ENCODE data around the gene CST9L. TPM values are rescaled to one million over a fixed set of nuclear protein-coding genes. Genes with fewer than 3 reads are reported as not detected.

The CST9L gene
- total and polyA plus RNA-seq, 2 of the 13 experiments (the other 11 are each of a cell fraction or from before 2014, with no cell fraction given) = 0.15 TPM; not detected in 1

DNA sequence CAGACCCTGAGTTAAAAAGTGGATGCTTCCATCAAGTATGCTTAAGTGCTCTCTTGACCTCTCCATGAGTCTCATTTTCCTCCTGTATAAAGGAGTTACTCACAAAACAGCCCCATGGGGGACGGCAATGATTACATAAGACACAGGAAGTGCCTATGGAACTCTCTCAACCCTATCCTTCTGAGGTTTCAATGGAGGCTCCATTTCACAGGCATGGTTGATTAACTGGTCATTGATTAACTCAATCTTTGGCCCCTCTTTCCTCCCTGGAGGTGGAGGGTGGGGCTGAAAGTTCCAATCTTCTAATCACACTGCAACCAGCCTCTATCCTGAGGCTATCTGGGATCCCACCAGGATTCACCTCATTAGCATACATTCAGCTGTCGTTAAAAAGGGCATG lies 48.1 kb downstream of the CST9L start (continued):
- no peak for TF ChIP-seq AHDC1 (CRISPR knock-in tag; IDR thresholded peaks at IDR 0.05; ENCODE audit: borderline replicate concordance)
- TF ChIP-seq ELF1 (CRISPR knock-in tag; IDR thresholded peaks at IDR 0.05) = peak; percentile 61

GRCh38 chr20:23519556-23519955 lies 48.7 kb downstream of the CST9L start:
- DNase-seq (ENCODE audit: low spot score) (no peak), FAIRE-seq (no peak), ATAC-seq (no peak)
- ChIA-PET CTCF (ENCODE audit: low intra/inter-chr PET ratio, low total read pairs) (no interaction called here), POLR2A (no interaction called here)
- no peaks in the 10 kb centered on the region for H4K20me1 ChIP-seq (ENCODE audit: insufficient read depth, low read length)
- no peak overlapping the region for H3K27ac ChIP-seq (ENCODE audit: extremely low read length, insufficient read depth, low read length)
- H3K9ac ChIP-seq (ENCODE audit: insufficient read depth, low read depth, low read length) = no peak overlapping the region
- H3K9me3 ChIP-seq (ENCODE audit: low read length) = no peaks in the 10 kb centered on the region
- in situ Hi-C loops (cut with HindIII; ENCODE audit: extremely low pct_ligation_motif_present, low pct_unique_long_range_greater_than_20kb) (no loop called here), intact Hi-C loops (cut with micrococcal nuclease; ENCODE audit: unreplicated experiment) (no loop called here)
- peaks cover 33% of the 10 kb centered on the region for H3K4me1 ChIP-seq (ENCODE audit: insufficient read depth, low read length)
- H3K36me3 ChIP-seq (replicated peaks in 1 of 2; ENCODE audit: control insufficient read depth in 1 of 2, insufficient read depth in 2 of 2, low read length in 2 of 2) = no peaks in the 10 kb centered on the region
- no TSS peak for BruUV-seq (replicated peaks)
- H3K79me2 ChIP-seq (ENCODE audit: insufficient read depth, low read length) = no peaks in the 10 kb centered on the region
- WGBS (ENCODE audit: low lambda C conversion rate) = 57% methylated on average over 6 of the region's 6 CpGs
- TF ChIP-seq TARDBP (CRISPR knock-in tag; IDR thresholded peaks at IDR 0.05) (no peak), HDAC1 (CRISPR knock-in tag; IDR thresholded peaks at IDR 0.05) (no peak), HHEX (CRISPR knock-in tag; IDR thresholded peaks at IDR 0.05) (no peak), KLF9 (CRISPR knock-in tag; IDR thresholded peaks at IDR 0.05; ENCODE audit: low read depth) (no peak), ZNF512 (CRISPR knock-in tag; IDR thresholded peaks at IDR 0.05) (no peak), ZNF75D (CRISPR knock-in tag; IDR thresholded peaks at IDR 0.05; ENCODE audit: borderline replicate concordance) (no peak), GFI1 (CRISPR knock-in tag; IDR thresholded peaks at IDR 0.05; ENCODE audit: borderline replicate concordance) (no peak), GATA4 (IDR thresholded peaks at IDR 0.05; ENCODE audit: borderline replicate concordance, low read depth) (no peak), TBX2 (CRISPR knock-in tag; IDR thresholded peaks at IDR 0.05; ENCODE audit: borderline replicate concordance) (no peak), ZNF713 (CRISPR knock-in tag; IDR thresholded peaks at IDR 0.05) (no peak), ZNF253 (CRISPR knock-in tag; IDR thresholded peaks at IDR 0.05; ENCODE audit: borderline replicate concordance) (no peak)
- H2AFZ ChIP-seq (ENCODE audit: low read length) = no peak overlapping the region
- H3K4me3 ChIP-seq (replicated peaks in 1 of 3; ENCODE audit: insufficient read depth in 1 of 3, low read depth in 2 of 3, low read length in 3 of 3) = no peak overlapping the region
- peaks cover 0 to 9% of the 10 kb centered on the region in 2 experiments; a peak in 1 of 5 replicates for H3K27me3 ChIP-seq (ENCODE audit: control insufficient read depth in 1 of 2, insufficient read depth in 2 of 2, low read length in 2 of 2)
- peak overlapping the region; percentile 20; the same call in 1 of the 2 replicates for H3K4me2 ChIP-seq (ENCODE audit: low read depth, low read length)
